HCT116 (cell line): Measurements from ENCODE around the gene CD40. TPM values are rescaled to one million over a fixed set of nuclear protein-coding genes. Genes with fewer than 3 reads are reported as not detected.

Experiments used
- ATAC-seq: fragments of 200-7000 bp; cut with Tn5 transposase; 2 replicates; pipeline ENCODE4 v1.9.1; 2020; ENCODE audit warnings: mild to moderate bottlenecking, moderate library complexity
- BruUV-seq: library from RNA; stranded (reverse); fragments of 400-500 nt; replicated peaks from 2 replicates; lab custom pipeline; 2021; lab: Mats Ljungman, UMichigan
- CTCF ChIA-PET: fragments of 300-600 bp; sonication (Branson Sonifier 250); formaldehyde crosslinking; loops from one replicate; lab custom pipeline; 2021; ENCODE audit warnings: antibody characterized with exemption; lab: Charles Lee
- POLR2A ChIA-PET: fragments of 300-600, 350-600 bp; sonication (Branson Sonifier 250); formaldehyde crosslinking; loops from one replicate; lab custom pipeline; 2021; ENCODE audit warnings: antibody characterized with exemption; lab: Charles Lee
- RAD21 ChIA-PET, 2 experiments: fragments of 300-600 bp; sonication (Branson Sonifier 250); formaldehyde crosslinking; loops; one replicate each; lab custom pipeline; 2023; ENCODE audit warnings: low total read pairs in 2 of 2; ENCODE audit not compliant: uncharacterized antibody in 2 of 2, unreplicated experiment in 2 of 2, low non-redundant PET in 1 of 2; lab: Charles Lee
- DNase-seq: peaks from one replicate; pipeline ENCODE4 v3.0.0-alpha.2; 2010; ENCODE audit warnings: low read depth, low spot score
- H2AFZ ChIP-seq: fragments of 200-600 bp; shearing (Covaris generic), sonication (generic); 2 replicates; pipeline ENCODE4 v1.6.1; 2017; ENCODE audit warnings: low read depth, mixed run types, mixed read lengths, antibody characterized with exemption, low read length; ENCODE audit not compliant: poor library complexity, severe bottlenecking
- H3K27ac ChIP-seq: 2 replicates; pipeline ENCODE4 v1.5.1; 2012; ENCODE audit warnings: low read depth, low read length
- H3K27me3 ChIP-seq: fragments of 200-600 bp; sonication (generic); 2 replicates; pipeline ENCODE4 v1.6.1; 2016; ENCODE audit warnings: mixed run types, low read length, mixed read lengths; ENCODE audit not compliant: insufficient read depth
- H3K36me3 ChIP-seq, 2 experiments: fragments of 200-500 bp in 1 of 2; fragments of 200-600 bp in 1 of 2; sonication (Bioruptor generic) in 1 of 2; sonication (generic) in 1 of 2; 2 replicates each; pipeline versions ENCODE4 v1.5.1 to v1.6.1; 2014 to 2016; ENCODE audit warnings: low read length in 2 of 2, inconsistent platforms in 1 of 2, mixed read lengths in 1 of 2, mixed run types in 1 of 2; ENCODE audit not compliant: insufficient read depth in 2 of 2, control insufficient read depth in 1 of 2
- H3K4me1 ChIP-seq, 2 experiments: fragments of 200-600 bp in 1 of 2; sonication (generic) in 1 of 2; 2 replicates each; pipeline versions ENCODE4 v1.5.1 to v1.6.1; 2012 to 2017; ENCODE audit warnings: low read length in 2 of 2, inconsistent platforms in 1 of 2, mild to moderate bottlenecking in 1 of 2, mixed read lengths in 1 of 2, mixed run types in 1 of 2, moderate library complexity in 1 of 2; ENCODE audit not compliant: insufficient read depth in 2 of 2, control insufficient read depth in 1 of 2
- H3K4me2 ChIP-seq: fragments of 200-600 bp; sonication (generic); 2 replicates; pipeline ENCODE4 v1.6.1; 2017; ENCODE audit warnings: mixed run types, low read length, mixed read lengths
- H3K4me3 ChIP-seq, 2 experiments: fragments of 200-600 bp in 1 of 2; sonication (generic) in 1 of 2; replicated peaks in 1 of 2; 2 replicates each; pipeline ENCODE4 v1.5.1; 2011 to 2016; ENCODE audit warnings: low read length in 2 of 2, control low read depth in 1 of 2, low read depth in 1 of 2, mild to moderate bottlenecking in 1 of 2, mixed read lengths in 1 of 2, mixed run types in 1 of 2
- H3K79me2 ChIP-seq: fragments of 200-600 bp; sonication (generic); 2 replicates; pipeline ENCODE4 v1.6.1; 2017; ENCODE audit warnings: mild to moderate bottlenecking, mixed run types, low read length, moderate library complexity, mixed read lengths; ENCODE audit not compliant: insufficient read depth
- H3K9ac ChIP-seq: fragments of 200-600 bp; sonication (generic); 2 replicates; pipeline ENCODE4 v1.6.1; 2016; ENCODE audit warnings: low read length, mixed read lengths
- H3K9me2 ChIP-seq: fragments of 200-600 bp; sonication (generic), shearing (Covaris generic); 2 replicates; pipeline ENCODE4 v1.6.1; 2017; ENCODE audit warnings: mixed run types, mild to moderate bottlenecking, moderate library complexity; ENCODE audit not compliant: insufficient read depth
- H3K9me3 ChIP-seq, 2 experiments: fragments of 200-500 bp in 1 of 2; fragments of 200-600 bp in 1 of 2; sonication (Bioruptor generic) in 1 of 2; sonication (generic) in 1 of 2; 2 replicates each; pipeline ENCODE4 v1.6.1; 2014 to 2017; ENCODE audit warnings: low read length in 2 of 2, mixed read lengths in 2 of 2, inconsistent platforms in 1 of 2, low read depth in 1 of 2, mild to moderate bottlenecking in 1 of 2, mixed run types in 1 of 2, moderate library complexity in 1 of 2; ENCODE audit not compliant: control insufficient read depth in 1 of 2, insufficient read depth in 1 of 2
- H4K20me1 ChIP-seq: fragments of 200-600 bp; sonication (generic), shearing (Covaris generic); 2 replicates; pipeline ENCODE4 v1.6.1; 2017; ENCODE audit warnings: mixed run types, mild to moderate bottlenecking, moderate library complexity; ENCODE audit not compliant: insufficient read depth
- ATF3 ChIP-seq: IDR thresholded peaks from 2 replicates; pipeline ENCODE4 v1.6.1; 2012
- CBX3 ChIP-seq: IDR thresholded peaks from 2 replicates; pipeline ENCODE4 v1.6.1; 2012; ENCODE audit warnings: low read depth
- CEBPB ChIP-seq: IDR thresholded peaks from 2 replicates; pipeline ENCODE4 v1.6.1; 2012; ENCODE audit warnings: low read depth
- EGR1 ChIP-seq: IDR thresholded peaks from 2 replicates; pipeline ENCODE4 v1.6.1; 2012; ENCODE audit warnings: low read depth
- ELF1 ChIP-seq: IDR thresholded peaks from 2 replicates; pipeline ENCODE4 v1.6.1; 2012; ENCODE audit warnings: low read depth, borderline replicate concordance
- EZH2 ChIP-seq: fragments of 200-600 bp; sonication (generic); IDR thresholded peaks from 2 replicates; pipeline ENCODE4 v1.6.1; 2017; ENCODE audit warnings: antibody characterized with exemption, mixed run types
- EZH2phosphoT487 ChIP-seq: fragments of 200-600 bp; IDR thresholded peaks from 2 replicates; pipeline ENCODE4 v1.6.1; 2018; ENCODE audit warnings: antibody characterized with exemption, borderline replicate concordance
- FOSL1 ChIP-seq: IDR thresholded peaks from 2 replicates; pipeline ENCODE4 v1.6.1; 2012; ENCODE audit warnings: low read depth
- POLR2AphosphoS5 ChIP-seq: IDR thresholded peaks from 2 replicates; pipeline ENCODE4 v1.6.1; 2011; ENCODE audit warnings: mild to moderate bottlenecking, low read depth, low read length, moderate library complexity
- RAD21 ChIP-seq: IDR thresholded peaks from 2 replicates; pipeline ENCODE4 v1.6.1; 2012; ENCODE audit warnings: low read depth, mild to moderate bottlenecking
- SIN3A ChIP-seq: IDR thresholded peaks from 2 replicates; pipeline ENCODE4 v1.6.1; 2012; ENCODE audit warnings: low read depth
- SRF ChIP-seq: IDR thresholded peaks from 2 replicates; pipeline ENCODE4 v1.6.1; 2012; ENCODE audit warnings: low read depth
- YY1 ChIP-seq: IDR thresholded peaks from 2 replicates; pipeline ENCODE4 v1.6.1; 2011; ENCODE audit warnings: low read length, low read depth, moderate library complexity, mild to moderate bottlenecking; ENCODE audit not compliant: insufficient replicate concordance; ENCODE audit errors: extremely low read depth
- intact Hi-C: fragments of 100-400 bp; cut with micrococcal nuclease; formaldehyde crosslinking; loops from 2 replicates; pipeline ENCODE4 v1.10.0; 2022
- total RNA-seq: library from RNA; stranded (reverse); gene quantifications from one replicate; pipeline ENCODE4 v1.2.1, GENCODE V29; 2021; ENCODE audit not compliant: unreplicated experiment
- TF ChIP-seq, protein P1 (sequence below): IDR thresholded peaks from 2 replicates; pipeline ENCODE4 v1.6.1; 2012
- TF ChIP-seq, protein P2 (sequence below): IDR thresholded peaks from 2 replicates; pipeline ENCODE4 v1.6.1; 2012; ENCODE audit warnings: low read depth

The CD40 gene
- total RNA-seq, 1 experiment from 2014 or later: 21.3 TPM

DNA sequence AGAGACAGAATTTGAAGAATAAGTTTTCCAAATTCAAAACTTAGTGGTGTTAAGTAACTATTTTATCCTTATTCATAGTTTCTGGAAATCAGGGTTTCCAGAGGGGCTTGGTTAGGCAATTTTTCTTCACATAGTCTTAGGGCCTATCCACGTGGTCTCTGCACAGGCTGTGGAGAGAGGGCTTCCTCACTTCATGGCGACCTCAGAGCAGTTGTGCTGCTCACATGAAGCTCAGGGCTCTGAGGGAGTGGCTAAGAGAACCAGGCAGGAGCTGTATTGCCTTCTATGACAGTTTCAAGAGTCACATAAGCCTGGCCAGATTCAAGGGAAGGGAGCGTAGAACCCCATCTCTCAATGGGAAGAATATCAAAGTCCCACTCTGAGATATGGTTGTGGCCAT is 13.9 kb upstream of the CD40 start:
- no peak overlapping the region for H3K4me2 ChIP-seq
- H3K9ac ChIP-seq: no peak overlapping the region
- H3K9me3 ChIP-seq: no peaks in the 10 kb centered on the region
- DNase-seq: no peak
- H4K20me1 ChIP-seq: no peaks in the 10 kb centered on the region
- H3K27me3 ChIP-seq: no peaks in the 10 kb centered on the region
- no TSS peak for BruUV-seq
- ChIA-PET CTCF (no interaction called here), RAD21 (no interaction called here), POLR2A (no interaction called here)
- H2AFZ ChIP-seq: no peak overlapping the region
- H3K36me3 ChIP-seq: no peaks in the 10 kb centered on the region
- no peaks in the 10 kb centered on the region for H3K4me1 ChIP-seq
- no peak overlapping the region for H3K27ac ChIP-seq
- H3K9me2 ChIP-seq: no peaks in the 10 kb centered on the region
- TF ChIP-seq FOSL1: no peak
- TF ChIP-seq, protein P1, sequence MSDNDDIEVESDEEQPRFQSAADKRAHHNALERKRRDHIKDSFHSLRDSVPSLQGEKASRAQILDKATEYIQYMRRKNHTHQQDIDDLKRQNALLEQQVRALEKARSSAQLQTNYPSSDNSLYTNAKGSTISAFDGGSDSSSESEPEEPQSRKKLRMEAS: no peak
- TF ChIP-seq, all 23 proteins: peak for 0
- intact Hi-C loops: no loop called here
- Histone ChIP-seq H3K4me3 (no peak overlapping the region), H3K79me2 (no peaks in the 10 kb centered on the region)
- no peak for ATAC-seq

DNA sequence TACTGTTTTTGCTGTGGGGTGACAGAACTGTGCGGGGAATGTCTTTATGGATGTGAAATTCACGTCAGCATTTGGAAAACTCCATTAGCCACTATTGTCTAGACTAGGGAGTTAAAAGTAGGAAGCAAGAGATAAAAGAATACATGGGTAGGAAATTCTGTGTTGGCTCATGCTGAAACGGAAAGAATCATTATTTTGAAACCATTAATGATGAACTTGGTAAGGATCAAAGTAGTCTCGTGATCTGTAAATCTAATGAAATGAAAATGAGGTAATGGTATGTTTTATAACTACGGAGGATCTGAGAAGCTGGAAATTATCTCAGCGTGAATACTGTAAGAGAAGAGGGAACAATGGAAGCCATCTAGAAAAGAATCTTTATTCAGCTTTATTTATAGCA is 11.1 kb upstream of the CD40 start:
- RAD21 ChIA-PET: no interaction called here
- no peaks in the 10 kb centered on the region for H3K9me2 ChIP-seq
- DNase-seq: no peak
- H3K9me3 ChIP-seq: no peaks in the 10 kb centered on the region
- no peaks in the 10 kb centered on the region for H4K20me1 ChIP-seq
- peaks cover 17% of the 10 kb centered on the region; the same call in 1 of the 2 replicates for H3K27me3 ChIP-seq
- CTCF ChIA-PET: interaction anchor here (1.2 kb wide), 1 partner anchor 85 kb away, joined by 5 read pairs; no protein-coding TSS in a partner anchor
- no peak overlapping the region for H3K27ac ChIP-seq
- no peak overlapping the region for H3K9ac ChIP-seq
- no peaks in the 10 kb centered on the region for H3K36me3 ChIP-seq
- ATAC-seq: no peak
- POLR2A ChIA-PET: no interaction called here
- no peaks in the 10 kb centered on the region for H3K79me2 ChIP-seq
- H3K4me1 ChIP-seq: no peaks in the 10 kb centered on the region
- H3K4me2 ChIP-seq: no peak overlapping the region
- BruUV-seq: no TSS peak
- H2AFZ ChIP-seq: no peak overlapping the region
- H3K4me3 ChIP-seq: no peak overlapping the region
- intact Hi-C loops: no loop called here
- TF ChIP-seq EZH2 (no peak), EZH2phosphoT487 (no peak), RAD21 (no peak), SIN3A (no peak), POLR2AphosphoS5 (no peak), ELF1 (no peak), SRF (no peak), EGR1 (no peak), CBX3 (no peak), ATF3 (no peak), CEBPB (no peak), FOSL1 (no peak), YY1 (no peak)
- TF ChIP-seq, protein P1: no peak
- TF ChIP-seq, protein P2, sequence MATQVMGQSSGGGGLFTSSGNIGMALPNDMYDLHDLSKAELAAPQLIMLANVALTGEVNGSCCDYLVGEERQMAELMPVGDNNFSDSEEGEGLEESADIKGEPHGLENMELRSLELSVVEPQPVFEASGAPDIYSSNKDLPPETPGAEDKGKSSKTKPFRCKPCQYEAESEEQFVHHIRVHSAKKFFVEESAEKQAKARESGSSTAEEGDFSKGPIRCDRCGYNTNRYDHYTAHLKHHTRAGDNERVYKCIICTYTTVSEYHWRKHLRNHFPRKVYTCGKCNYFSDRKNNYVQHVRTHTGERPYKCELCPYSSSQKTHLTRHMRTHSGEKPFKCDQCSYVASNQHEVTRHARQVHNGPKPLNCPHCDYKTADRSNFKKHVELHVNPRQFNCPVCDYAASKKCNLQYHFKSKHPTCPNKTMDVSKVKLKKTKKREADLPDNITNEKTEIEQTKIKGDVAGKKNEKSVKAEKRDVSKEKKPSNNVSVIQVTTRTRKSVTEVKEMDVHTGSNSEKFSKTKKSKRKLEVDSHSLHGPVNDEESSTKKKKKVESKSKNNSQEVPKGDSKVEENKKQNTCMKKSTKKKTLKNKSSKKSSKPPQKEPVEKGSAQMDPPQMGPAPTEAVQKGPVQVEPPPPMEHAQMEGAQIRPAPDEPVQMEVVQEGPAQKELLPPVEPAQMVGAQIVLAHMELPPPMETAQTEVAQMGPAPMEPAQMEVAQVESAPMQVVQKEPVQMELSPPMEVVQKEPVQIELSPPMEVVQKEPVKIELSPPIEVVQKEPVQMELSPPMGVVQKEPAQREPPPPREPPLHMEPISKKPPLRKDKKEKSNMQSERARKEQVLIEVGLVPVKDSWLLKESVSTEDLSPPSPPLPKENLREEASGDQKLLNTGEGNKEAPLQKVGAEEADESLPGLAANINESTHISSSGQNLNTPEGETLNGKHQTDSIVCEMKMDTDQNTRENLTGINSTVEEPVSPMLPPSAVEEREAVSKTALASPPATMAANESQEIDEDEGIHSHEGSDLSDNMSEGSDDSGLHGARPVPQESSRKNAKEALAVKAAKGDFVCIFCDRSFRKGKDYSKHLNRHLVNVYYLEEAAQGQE: no peak
